Panc1 (cell line): ENCODE data around the gene ATP9A.

ENCODE experiments used
- CTCF ChIP-seq: fragments of 450-650 bp; IDR thresholded peaks from 2 replicates; pipeline ENCODE4 v1.5.1; 2017; ENCODE audit warnings: mild to moderate bottlenecking
- POLR2AphosphoS5 ChIP-seq: IDR thresholded peaks from 2 replicates; pipeline ENCODE4 v1.6.1; 2012; ENCODE audit warnings: mild to moderate bottlenecking, low read depth, low read length, moderate library complexity
- REST ChIP-seq, 2 experiments: IDR thresholded peaks; 2 replicates each; pipeline ENCODE4 v1.6.1; 2011 to 2012; ENCODE audit warnings: low read depth in 2 of 2, control low read depth in 1 of 2, low read length in 1 of 2, mild to moderate bottlenecking in 1 of 2, moderate library complexity in 1 of 2; ENCODE audit not compliant: insufficient read depth in 1 of 2
- SIN3A ChIP-seq: IDR thresholded peaks from 2 replicates; pipeline ENCODE4 v1.6.1; 2012; ENCODE audit warnings: low read depth, mild to moderate bottlenecking, low read length, moderate library complexity, borderline replicate concordance; ENCODE audit not compliant: insufficient read depth
- TCF7L2 ChIP-seq: IDR thresholded peaks from 2 replicates; pipeline ENCODE4 v1.6.1; 2011; ENCODE audit warnings: mild to moderate bottlenecking, low read depth, low read length, inconsistent platforms

DNA sequence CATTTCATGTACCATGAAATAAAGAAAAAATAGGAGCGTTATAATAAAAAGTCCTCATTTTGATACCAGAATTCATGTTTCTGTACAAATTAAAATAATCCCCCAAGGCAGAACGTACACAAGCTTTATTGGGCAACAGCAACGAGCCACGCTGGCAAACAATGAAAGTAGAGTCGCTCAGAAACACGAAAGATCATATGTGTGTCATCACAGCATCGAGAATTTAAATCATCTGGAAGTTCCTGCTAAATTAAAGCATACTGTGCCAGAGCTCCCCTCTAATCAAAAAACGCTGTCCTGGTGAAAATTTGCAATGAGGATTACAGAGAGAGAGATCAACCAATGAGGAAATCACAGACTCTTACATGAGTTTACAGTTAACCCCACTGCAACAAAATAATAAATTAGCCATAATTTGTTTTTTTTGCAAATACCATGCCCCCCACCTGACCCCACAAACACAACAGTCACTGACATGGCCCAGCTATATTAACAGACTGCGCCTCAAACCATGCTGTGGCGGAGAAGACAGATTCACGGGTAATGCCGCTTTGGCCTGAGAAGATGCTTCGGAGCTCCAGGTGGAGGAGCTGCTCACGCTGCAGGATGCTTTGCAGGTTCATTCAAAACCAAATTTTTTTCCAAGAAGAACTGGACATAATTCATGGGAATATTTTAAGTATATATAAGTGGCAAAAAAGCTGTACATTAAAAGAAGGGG, 171.4 kb downstream of the ATP9A start:
- no peak for TF ChIP-seq CTCF
- no peak for TF ChIP-seq POLR2AphosphoS5
- no peak for TF ChIP-seq REST (IDR thresholded peaks at IDR 0.05; ENCODE audit: insufficient read depth in 1 of 2, low read depth in 2 of 2, low read length in 1 of 2)
- TF ChIP-seq SIN3A = no peak
- TF ChIP-seq TCF7L2 = no peak
